HCT116 (cell line): Measurements from ENCODE around the gene S1PR3. TPM values are rescaled to one million over a fixed set of nuclear protein-coding genes. Genes with fewer than 3 reads are reported as not detected.

Experiments used
- ATAC-seq: fragments of 200-7000 bp; cut with Tn5 transposase; 2 replicates; pipeline ENCODE4 v1.9.1; 2020; ENCODE audit warnings: mild to moderate bottlenecking, moderate library complexity
- BruUV-seq: library from RNA; stranded (reverse); fragments of 400-500 nt; replicated peaks from 2 replicates; lab custom pipeline; 2021; lab: Mats Ljungman, UMichigan
- CTCF ChIA-PET: fragments of 300-600 bp; sonication (Branson Sonifier 250); formaldehyde crosslinking; loops from one replicate; lab custom pipeline; 2021; ENCODE audit warnings: antibody characterized with exemption; lab: Charles Lee
- POLR2A ChIA-PET: fragments of 300-600, 350-600 bp; sonication (Branson Sonifier 250); formaldehyde crosslinking; loops from one replicate; lab custom pipeline; 2021; ENCODE audit warnings: antibody characterized with exemption; lab: Charles Lee
- RAD21 ChIA-PET, 2 experiments: fragments of 300-600 bp; sonication (Branson Sonifier 250); formaldehyde crosslinking; loops; one replicate each; lab custom pipeline; 2023; ENCODE audit warnings: low total read pairs in 2 of 2; ENCODE audit not compliant: uncharacterized antibody in 2 of 2, unreplicated experiment in 2 of 2, low non-redundant PET in 1 of 2; lab: Charles Lee
- DNase-seq: peaks from one replicate; pipeline ENCODE4 v3.0.0-alpha.2; 2010; ENCODE audit warnings: low read depth, low spot score
- H2AFZ ChIP-seq: fragments of 200-600 bp; shearing (Covaris generic), sonication (generic); 2 replicates; pipeline ENCODE4 v1.6.1; 2017; ENCODE audit warnings: low read depth, mixed run types, mixed read lengths, antibody characterized with exemption, low read length; ENCODE audit not compliant: poor library complexity, severe bottlenecking
- H3K27ac ChIP-seq: 2 replicates; pipeline ENCODE4 v1.5.1; 2012; ENCODE audit warnings: low read depth, low read length
- H3K27me3 ChIP-seq: fragments of 200-600 bp; sonication (generic); 2 replicates; pipeline ENCODE4 v1.6.1; 2016; ENCODE audit warnings: mixed run types, low read length, mixed read lengths; ENCODE audit not compliant: insufficient read depth
- H3K36me3 ChIP-seq, 2 experiments: fragments of 200-500 bp in 1 of 2; fragments of 200-600 bp in 1 of 2; sonication (Bioruptor generic) in 1 of 2; sonication (generic) in 1 of 2; 2 replicates each; pipeline versions ENCODE4 v1.5.1 to v1.6.1; 2014 to 2016; ENCODE audit warnings: low read length in 2 of 2, inconsistent platforms in 1 of 2, mixed read lengths in 1 of 2, mixed run types in 1 of 2; ENCODE audit not compliant: insufficient read depth in 2 of 2, control insufficient read depth in 1 of 2
- H3K4me1 ChIP-seq, 2 experiments: fragments of 200-600 bp in 1 of 2; sonication (generic) in 1 of 2; 2 replicates each; pipeline versions ENCODE4 v1.5.1 to v1.6.1; 2012 to 2017; ENCODE audit warnings: low read length in 2 of 2, inconsistent platforms in 1 of 2, mild to moderate bottlenecking in 1 of 2, mixed read lengths in 1 of 2, mixed run types in 1 of 2, moderate library complexity in 1 of 2; ENCODE audit not compliant: insufficient read depth in 2 of 2, control insufficient read depth in 1 of 2
- H3K4me2 ChIP-seq: fragments of 200-600 bp; sonication (generic); 2 replicates; pipeline ENCODE4 v1.6.1; 2017; ENCODE audit warnings: mixed run types, low read length, mixed read lengths
- H3K4me3 ChIP-seq, 2 experiments: fragments of 200-600 bp in 1 of 2; sonication (generic) in 1 of 2; replicated peaks in 1 of 2; 2 replicates each; pipeline ENCODE4 v1.5.1; 2011 to 2016; ENCODE audit warnings: low read length in 2 of 2, control low read depth in 1 of 2, low read depth in 1 of 2, mild to moderate bottlenecking in 1 of 2, mixed read lengths in 1 of 2, mixed run types in 1 of 2
- H3K79me2 ChIP-seq: fragments of 200-600 bp; sonication (generic); 2 replicates; pipeline ENCODE4 v1.6.1; 2017; ENCODE audit warnings: mild to moderate bottlenecking, mixed run types, low read length, moderate library complexity, mixed read lengths; ENCODE audit not compliant: insufficient read depth
- H3K9ac ChIP-seq: fragments of 200-600 bp; sonication (generic); 2 replicates; pipeline ENCODE4 v1.6.1; 2016; ENCODE audit warnings: low read length, mixed read lengths
- H3K9me2 ChIP-seq: fragments of 200-600 bp; sonication (generic), shearing (Covaris generic); 2 replicates; pipeline ENCODE4 v1.6.1; 2017; ENCODE audit warnings: mixed run types, mild to moderate bottlenecking, moderate library complexity; ENCODE audit not compliant: insufficient read depth
- H3K9me3 ChIP-seq, 2 experiments: fragments of 200-500 bp in 1 of 2; fragments of 200-600 bp in 1 of 2; sonication (Bioruptor generic) in 1 of 2; sonication (generic) in 1 of 2; 2 replicates each; pipeline ENCODE4 v1.6.1; 2014 to 2017; ENCODE audit warnings: low read length in 2 of 2, mixed read lengths in 2 of 2, inconsistent platforms in 1 of 2, low read depth in 1 of 2, mild to moderate bottlenecking in 1 of 2, mixed run types in 1 of 2, moderate library complexity in 1 of 2; ENCODE audit not compliant: control insufficient read depth in 1 of 2, insufficient read depth in 1 of 2
- H4K20me1 ChIP-seq: fragments of 200-600 bp; sonication (generic), shearing (Covaris generic); 2 replicates; pipeline ENCODE4 v1.6.1; 2017; ENCODE audit warnings: mixed run types, mild to moderate bottlenecking, moderate library complexity; ENCODE audit not compliant: insufficient read depth
- EGR1 ChIP-seq: IDR thresholded peaks from 2 replicates; pipeline ENCODE4 v1.6.1; 2012; ENCODE audit warnings: low read depth
- EZH2phosphoT487 ChIP-seq: fragments of 200-600 bp; IDR thresholded peaks from 2 replicates; pipeline ENCODE4 v1.6.1; 2018; ENCODE audit warnings: antibody characterized with exemption, borderline replicate concordance
- JUND ChIP-seq: IDR thresholded peaks from 2 replicates; pipeline ENCODE4 v1.6.1; 2012
- POLR2A ChIP-seq: IDR thresholded peaks from 2 replicates; pipeline ENCODE4 v1.7.0; 2011; ENCODE audit warnings: borderline replicate concordance; ENCODE audit not compliant: insufficient read depth, insufficient read length; ENCODE audit errors: extremely low read depth
- ZFX ChIP-seq: fragments of 450-650 bp; IDR thresholded peaks from 2 replicates; pipeline ENCODE4 v1.6.1; 2017
- intact Hi-C: fragments of 100-400 bp; cut with micrococcal nuclease; formaldehyde crosslinking; loops from 2 replicates; pipeline ENCODE4 v1.10.0; 2022
- total RNA-seq: library from RNA; stranded (reverse); gene quantifications from one replicate; pipeline ENCODE4 v1.2.1, GENCODE V29; 2021; ENCODE audit not compliant: unreplicated experiment
- TF ChIP-seq, protein P1 (sequence below): IDR thresholded peaks from 2 replicates; pipeline ENCODE4 v1.6.1; 2012

Gene S1PR3
- total RNA-seq, 1 experiment from 2014 or later = 0.07 TPM

- H3K9me2 ChIP-seq = no peaks in the 10 kb centered on the region
- H3K4me3 ChIP-seq = no peak overlapping the region
- no peaks in the 10 kb centered on the region for H3K9me3 ChIP-seq
- H3K79me2 ChIP-seq = no peaks in the 10 kb centered on the region
- peaks cover 7% of the 10 kb centered on the region for H3K27me3 ChIP-seq
- ChIA-PET RAD21 (no interaction called here), CTCF (no interaction called here), POLR2A (no interaction called here)
- no TSS peak for BruUV-seq
- H3K4me1 ChIP-seq = peaks cover 0 to 6% of the 10 kb centered on the region in 2 experiments; a peak in 1 of 4 replicates
- H4K20me1 ChIP-seq = no peaks in the 10 kb centered on the region
- no peak overlapping the region for H2AFZ ChIP-seq
- intact Hi-C loops = no loop called here
- no peak for TF ChIP-seq ZFX
- no peak overlapping the region for H3K27ac ChIP-seq
- ATAC-seq = no peak
- no peak overlapping the region for H3K9ac ChIP-seq
- no peak for DNase-seq
- H3K4me2 ChIP-seq = no peak overlapping the region
- H3K36me3 ChIP-seq = no peaks in the 10 kb centered on the region
These were observed 24.2 kb upstream of the S1PR3 start for GRCh38 chr9:88966894-88967676.

DNA sequence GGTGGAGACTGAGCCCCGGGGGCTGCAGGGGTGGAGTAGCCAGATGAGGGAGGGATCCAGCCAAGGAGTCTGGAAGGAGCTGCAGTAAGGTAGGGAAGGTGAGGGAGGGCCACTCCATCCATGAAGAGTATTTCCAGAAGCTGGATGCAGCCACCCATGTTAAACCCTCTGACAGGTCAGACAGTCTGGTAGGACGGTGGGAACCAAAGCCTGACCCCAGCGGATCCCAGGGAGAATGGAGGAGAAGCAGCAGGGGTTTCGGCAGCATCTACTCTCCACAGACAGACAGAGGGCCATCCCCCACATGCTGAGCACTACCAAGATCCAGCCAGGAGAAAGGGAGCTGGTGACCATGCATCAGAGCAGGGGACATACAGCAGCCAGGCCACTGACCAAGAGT lies 22.5 kb upstream of the S1PR3 start:
- 0 out of 2 replicates have a peak, but pooled peaks cover 7% of the 10 kb centered on the region for H3K27me3 ChIP-seq
- intact Hi-C loops = no loop called here
- POLR2A ChIA-PET = no interaction called here
- H3K9me2 ChIP-seq = no peaks in the 10 kb centered on the region
- no peak overlapping the region for H3K27ac ChIP-seq
- H3K9me3 ChIP-seq = no peaks in the 10 kb centered on the region; a peak in 1 of 4 replicates
- H3K9ac ChIP-seq = no peak overlapping the region
- no peaks in the 10 kb centered on the region for H3K79me2 ChIP-seq
- no TSS peak for BruUV-seq
- CTCF ChIA-PET = no interaction called here
- no peak overlapping the region for H3K4me2 ChIP-seq
- no peak overlapping the region for H3K4me3 ChIP-seq
- no peaks in the 10 kb centered on the region for H4K20me1 ChIP-seq
- no peak overlapping the region for H2AFZ ChIP-seq
- H3K36me3 ChIP-seq = no peaks in the 10 kb centered on the region
- ATAC-seq (no peak), DNase-seq (no peak)
- TF ChIP-seq POLR2A = no peak
- TF ChIP-seq, protein P1, sequence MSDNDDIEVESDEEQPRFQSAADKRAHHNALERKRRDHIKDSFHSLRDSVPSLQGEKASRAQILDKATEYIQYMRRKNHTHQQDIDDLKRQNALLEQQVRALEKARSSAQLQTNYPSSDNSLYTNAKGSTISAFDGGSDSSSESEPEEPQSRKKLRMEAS = no peak
- TF ChIP-seq EZH2phosphoT487 = no peak
- no peak for TF ChIP-seq EGR1
- TF ChIP-seq JUND = no peak
- H3K4me1 ChIP-seq = peaks cover 0 to 6% of the 10 kb centered on the region in 2 experiments; a peak in 1 of 4 replicates
- RAD21 ChIA-PET = no interaction called here
